Effector memory CD4-positive, alpha-beta T cell (primary cell): Measurements from ENCODE around the gene AVL9.
"Not testable (repeated sequence)": the region's sequence is repeated elsewhere in the genome, so short reads cannot be mapped to it uniquely, and the experiment has no call there.

ENCODE experiments used
- DNase-seq, 3 donors: peaks; one replicate each; pipeline ENCODE4 v3.0.0-alpha.2; 2020
- H3K27ac ChIP-seq: 2 replicates; pipeline ENCODE4 v1.7.0; 2013; ENCODE audit warnings: mild to moderate bottlenecking, low read length, moderate library complexity; ENCODE audit not compliant: insufficient read depth, poor library complexity, severe bottlenecking
- H3K27me3 ChIP-seq: replicated peaks from 2 replicates; pipeline ENCODE4 v1.7.0; 2013; ENCODE audit warnings: mild to moderate bottlenecking, low read length; ENCODE audit not compliant: insufficient read depth, control insufficient read depth, poor library complexity, severe bottlenecking
- H3K36me3 ChIP-seq: 2 replicates; pipeline ENCODE4 v1.7.0; 2013; ENCODE audit warnings: mild to moderate bottlenecking, low read length, moderate library complexity; ENCODE audit not compliant: control insufficient read depth, insufficient read depth
- H3K4me1 ChIP-seq: 2 replicates; pipeline ENCODE4 v1.7.0; 2013; ENCODE audit warnings: low read length, mild to moderate bottlenecking; ENCODE audit not compliant: control insufficient read depth, insufficient read depth, poor library complexity, severe bottlenecking
- H3K4me3 ChIP-seq: 2 replicates; pipeline ENCODE4 v1.7.0; 2013; ENCODE audit warnings: low read length, low read depth, mild to moderate bottlenecking; ENCODE audit not compliant: insufficient read depth, poor library complexity, severe bottlenecking
- H3K9me3 ChIP-seq: 2 replicates; pipeline ENCODE4 v1.7.0; 2013; ENCODE audit warnings: mild to moderate bottlenecking, low read length, moderate library complexity; ENCODE audit not compliant: control insufficient read depth

AVL9 gene

GRCh38 chr7:32604047-32604446, 108.8 kb downstream of the AVL9 start:
- not testable (repeated sequence) for H3K4me1 ChIP-seq, H3K27ac ChIP-seq

GRCh38 chr7:32605032-32605431, 109.7 kb downstream of the AVL9 start:
- no peak for DNase-seq
- H3K36me3 ChIP-seq, result no peaks in the 10 kb centered on the region
- H3K27me3 ChIP-seq, result no peaks in the 10 kb centered on the region
- peaks cover 4% of the 10 kb centered on the region for H3K9me3 ChIP-seq
- no peak overlapping the region for H3K27ac ChIP-seq
- no peak overlapping the region for H3K4me3 ChIP-seq
- H3K4me1 ChIP-seq, result no peaks in the 10 kb centered on the region

More at GRCh38 chr7:32604047-32604446, 108.8 kb downstream of the AVL9 start:
- not testable (repeated sequence) for DNase-seq, H3K4me3 ChIP-seq, H3K27me3 ChIP-seq, H3K9me3 ChIP-seq, H3K36me3 ChIP-seq

DNA sequence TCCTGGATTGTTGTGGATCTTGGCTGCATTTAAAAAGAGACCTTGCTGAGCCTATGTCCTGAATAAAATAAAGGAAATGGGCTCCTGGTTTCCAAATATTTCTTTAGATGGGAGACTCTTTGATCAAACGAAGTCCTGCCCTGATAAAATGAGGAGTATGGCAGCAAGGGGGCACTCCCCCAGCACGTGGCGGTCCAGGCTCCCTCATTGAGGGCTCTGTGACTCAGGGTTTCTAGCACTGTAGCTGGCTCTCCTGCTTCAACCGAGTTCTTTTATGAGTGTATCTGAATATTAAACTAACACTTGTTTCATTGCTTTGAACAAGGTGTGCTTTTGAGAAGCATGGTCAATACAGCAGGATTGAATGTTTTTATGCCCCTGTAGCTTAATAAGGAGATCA, 114.2 kb downstream of the AVL9 start:
- DNase-seq, result no peak
- peaks cover 4% of the 10 kb centered on the region for H3K9me3 ChIP-seq
- no peaks in the 10 kb centered on the region for H3K27me3 ChIP-seq
- H3K27ac ChIP-seq, result no peak overlapping the region
- H3K4me3 ChIP-seq, result no peak overlapping the region
- no peaks in the 10 kb centered on the region for H3K36me3 ChIP-seq
- H3K4me1 ChIP-seq, result no peaks in the 10 kb centered on the region

GRCh38 chr7:32611201-32612099, 116.2 kb downstream of the AVL9 start:
- no peaks in the 10 kb centered on the region for H3K9me3 ChIP-seq
- H3K4me3 ChIP-seq, result no peak overlapping the region
- H3K4me1 ChIP-seq, result no peaks in the 10 kb centered on the region
- H3K27ac ChIP-seq, result no peak overlapping the region
- no peaks in the 10 kb centered on the region for H3K27me3 ChIP-seq
- H3K36me3 ChIP-seq, result no peaks in the 10 kb centered on the region
- DNase-seq, result no peak

DNA sequence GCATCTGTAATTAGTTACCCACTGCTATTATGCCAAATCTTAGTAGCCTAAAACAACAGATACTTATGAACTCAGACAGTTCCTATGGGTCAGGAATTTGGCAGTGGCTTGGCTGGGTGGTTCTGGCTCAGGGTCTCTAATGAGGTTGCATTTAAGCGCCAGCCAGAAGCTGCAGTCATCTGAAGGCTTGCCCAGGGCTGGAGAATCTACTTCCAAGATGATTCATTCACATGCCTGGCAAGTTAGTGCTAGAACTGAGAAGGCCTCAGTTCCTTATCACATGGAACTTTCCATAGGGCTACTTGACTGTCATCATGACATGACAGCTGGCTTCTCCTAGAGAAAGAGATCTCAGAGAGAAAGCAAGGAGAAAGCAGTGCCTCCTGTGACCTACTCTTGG, 121.3 kb downstream of the AVL9 start:
- Histone ChIP-seq H3K4me3 (no peak overlapping the region), H3K27ac (no peak overlapping the region), H3K36me3 (no peaks in the 10 kb centered on the region), H3K4me1 (no peaks in the 10 kb centered on the region), H3K27me3 (no peaks in the 10 kb centered on the region), H3K9me3 (no peaks in the 10 kb centered on the region)
- no peak for DNase-seq

DNA sequence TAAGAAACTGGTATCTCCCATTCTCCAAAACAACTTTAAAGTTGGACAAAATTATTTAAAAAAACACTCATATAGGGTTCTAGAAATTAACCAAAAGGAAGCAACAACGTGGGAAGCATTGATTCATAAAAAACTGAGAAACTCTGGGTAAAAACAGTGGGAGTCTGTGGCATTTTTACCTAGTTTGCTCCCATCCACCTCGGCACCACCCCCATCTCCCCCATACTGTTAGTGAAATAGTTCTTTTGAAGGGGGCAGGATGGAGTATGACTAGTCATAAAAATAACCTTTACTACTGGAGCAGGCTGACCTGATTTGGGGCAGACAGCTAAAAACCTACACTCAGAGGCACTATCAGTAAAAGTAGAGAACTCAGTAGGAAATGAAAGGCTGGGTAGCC, 123.2 kb downstream of the AVL9 start:
- Histone ChIP-seq H3K9me3 (no peaks in the 10 kb centered on the region), H3K27me3 (no peaks in the 10 kb centered on the region), H3K27ac (no peak overlapping the region), H3K4me1 (no peaks in the 10 kb centered on the region), H3K36me3 (no peaks in the 10 kb centered on the region), H3K4me3 (no peak overlapping the region)
- DNase-seq, result no peak

- Histone ChIP-seq H3K4me1 (no peaks in the 10 kb centered on the region), H3K27ac (no peak overlapping the region), H3K9me3 (no peaks in the 10 kb centered on the region), H3K36me3 (no peaks in the 10 kb centered on the region), H3K27me3 (no peaks in the 10 kb centered on the region), H3K4me3 (no peak overlapping the region)
- DNase-seq, result no peak
These were observed 123.7 kb downstream of the AVL9 start for GRCh38 chr7:32618987-32619386.

DNA sequence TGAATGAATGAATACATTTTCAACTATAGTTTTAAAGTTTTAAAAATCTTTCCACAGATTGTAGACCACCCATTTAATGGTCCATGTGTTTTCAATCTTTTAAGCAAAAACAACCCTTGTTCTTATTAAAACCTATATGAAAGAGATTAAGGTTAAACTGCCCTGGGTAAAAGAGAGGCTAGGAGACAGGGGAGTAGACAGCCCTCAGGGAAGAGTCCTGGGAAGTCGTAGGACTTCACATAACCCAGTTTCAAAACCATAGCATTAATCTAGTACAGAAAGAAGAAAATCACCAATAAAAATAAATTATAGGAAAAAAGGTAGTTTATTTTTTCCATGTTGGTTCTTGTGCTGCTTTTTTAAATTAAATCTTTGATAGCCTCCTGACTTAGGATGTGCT, 124.1 kb downstream of the AVL9 start:
- H3K9me3 ChIP-seq, H3K27me3 ChIP-seq, H3K36me3 ChIP-seq, DNase-seq, H3K27ac ChIP-seq, H3K4me1 ChIP-seq, H3K4me3 ChIP-seq: not testable (repeated sequence)

DNA sequence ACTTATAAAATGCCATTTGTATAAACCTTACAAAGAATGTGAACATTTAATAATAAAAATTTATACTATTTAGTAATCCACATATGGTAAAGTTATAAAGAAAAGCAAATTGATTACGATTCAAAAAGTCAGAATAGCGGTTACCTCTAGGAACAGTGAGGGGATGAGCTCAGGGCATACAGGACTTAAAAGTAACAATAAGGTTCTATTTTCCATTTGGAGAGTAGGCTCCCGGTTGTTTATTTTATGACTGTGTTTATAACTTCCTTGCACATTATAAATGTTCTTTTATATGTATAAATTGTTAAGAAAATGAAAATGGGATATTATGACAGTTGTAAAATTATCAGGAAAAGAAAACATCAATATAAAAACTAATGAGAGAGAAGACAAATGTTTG, 135.7 kb downstream of the AVL9 start:
- H3K27ac ChIP-seq, result no peak overlapping the region
- DNase-seq, result no peak
- H3K4me1 ChIP-seq, result no peaks in the 10 kb centered on the region
- no peaks in the 10 kb centered on the region for H3K9me3 ChIP-seq
- no peak overlapping the region for H3K4me3 ChIP-seq
- H3K27me3 ChIP-seq, result no peaks in the 10 kb centered on the region
- no peaks in the 10 kb centered on the region for H3K36me3 ChIP-seq

DNA sequence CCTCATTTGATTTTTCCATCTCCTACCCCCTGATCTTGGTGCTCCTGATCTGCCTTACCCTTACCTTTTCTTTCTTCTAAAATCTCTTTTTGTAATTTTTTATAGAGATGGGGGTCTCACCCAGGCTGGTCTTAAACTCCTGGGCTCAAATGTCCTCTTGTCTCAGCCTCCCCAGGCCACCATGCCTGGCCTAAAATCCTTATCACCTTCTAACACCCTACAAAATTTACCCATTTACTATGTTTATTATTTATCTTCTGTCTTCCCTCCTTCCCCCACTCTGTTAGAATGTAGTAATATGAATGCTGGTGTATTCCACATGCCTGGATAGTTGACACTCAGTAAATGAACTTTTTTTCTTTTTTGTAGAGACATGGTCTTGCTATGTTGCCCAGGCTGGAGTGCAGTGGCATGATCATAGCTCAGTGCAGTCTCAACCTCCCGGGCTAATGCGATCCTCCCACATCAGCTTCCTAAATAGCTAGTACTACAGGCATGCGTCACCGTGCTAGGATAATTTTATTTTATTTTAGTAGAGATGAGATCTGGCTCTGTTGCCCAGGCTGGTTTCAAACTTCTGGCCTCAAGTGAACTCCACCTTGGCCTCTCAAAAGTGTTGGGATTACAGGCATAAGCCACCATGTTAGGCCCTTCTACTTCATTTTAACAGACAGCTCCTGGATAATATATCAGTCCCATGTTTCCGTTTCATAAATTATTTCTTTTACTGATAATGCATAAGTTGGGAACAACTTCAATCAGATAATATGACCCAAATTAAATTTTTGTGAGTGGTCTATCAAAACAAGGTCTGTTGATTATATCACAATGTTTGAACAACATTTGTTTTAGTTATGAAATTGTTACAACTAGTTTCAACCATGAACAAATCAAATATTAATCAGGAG, 136.6 kb downstream of the AVL9 start:
- H3K27me3 ChIP-seq, H3K4me1 ChIP-seq, H3K9me3 ChIP-seq, H3K27ac ChIP-seq, H3K4me3 ChIP-seq, DNase-seq, H3K36me3 ChIP-seq: not testable (repeated sequence)
